Uterus (tissue), 2 donors: ENCODE data around the gene ERN2.

Source experiments
- CTCF ChIP-seq, 4 experiments: fragments of 200-600 bp in 2 of 4; fragments of 450-650 bp in 2 of 4; sonication (generic) in 2 of 4; IDR thresholded peaks; one replicate each; pipeline ENCODE4 v1.5.1; 2016 to 2019; ENCODE audit warnings: antibody characterized with exemption in 4 of 4, mild to moderate bottlenecking in 2 of 4, moderate library complexity in 1 of 4
- POLR2A ChIP-seq, 2 donors: fragments of 450-650 bp; IDR thresholded peaks; one replicate each; pipeline ENCODE4 v1.6.1; 2016; ENCODE audit warnings: antibody characterized with exemption in 2 of 2, mild to moderate bottlenecking in 1 of 2, moderate library complexity in 1 of 2

- no peak for TF ChIP-seq CTCF (IDR thresholded peaks at IDR 0.05)
- TF ChIP-seq POLR2A (IDR thresholded peaks at IDR 0.05) = no peak
These were observed 36.0 kb downstream of the ERN2 start for GRCh38 chr16:23676924-23677480.
